IMR-90 (cell line): Measurements from ENCODE around the gene NUDT19. TPM values are rescaled to one million over a fixed set of nuclear protein-coding genes. Genes with fewer than 3 reads are reported as not detected.

Source experiments
- ATAC-seq: fragments of 200-7000 bp; cut with Tn5 transposase; 2 replicates; pipeline ENCODE4 v1.9.1; 2020; ENCODE audit warnings: low read depth, mild to moderate bottlenecking, moderate library complexity
- BruUV-seq: library from RNA; stranded (reverse); fragments of 400-500 nt; replicated peaks from 2 replicates; lab custom pipeline; 2021; lab: Mats Ljungman, UMichigan
- CTCF ChIA-PET: fragments of 300-600 bp; formaldehyde crosslinking; extraction: SDS; loops from one replicate; lab custom pipeline; 2021; ENCODE audit warnings: antibody characterized with exemption; lab: Yijun Ruan, JAX
- POLR2A ChIA-PET: fragments of 300-600 bp; sonication (Branson Sonifier 250); formaldehyde crosslinking; loops from one replicate; lab custom pipeline; 2022; ENCODE audit warnings: antibody characterized with exemption; ENCODE audit not compliant: unreplicated experiment; lab: Charles Lee
- DNase-seq: peaks from one replicate; pipeline ENCODE4 v3.0.0; 2013
- H2AFZ ChIP-seq: replicated peaks from 2 replicates; pipeline ENCODE3; 2013; ENCODE audit warnings: low read length, mild to moderate bottlenecking; ENCODE audit not compliant: poor library complexity
- H2AK5ac ChIP-seq: 2 replicates; pipeline ENCODE4 v1.6.1; 2013; ENCODE audit warnings: low read depth, low read length, inconsistent platforms
- H2AK9ac ChIP-seq: replicated peaks from 2 replicates; pipeline ENCODE3; 2013; ENCODE audit warnings: mild to moderate bottlenecking, low read depth, low read length, moderate library complexity; ENCODE audit not compliant: poor library complexity
- H2BK120ac ChIP-seq: 2 replicates; pipeline ENCODE4 v1.6.1; 2013; ENCODE audit warnings: low read depth, low read length, inconsistent platforms
- H2BK15ac ChIP-seq: 3 replicates; pipeline ENCODE4 v1.6.1; 2013; ENCODE audit warnings: low read depth, low read length, inconsistent platforms
- H2BK20ac ChIP-seq: 2 replicates; pipeline ENCODE4 v1.6.1; 2013; ENCODE audit warnings: low read depth, mild to moderate bottlenecking, inconsistent platforms, low read length, moderate library complexity
- H2BK5ac ChIP-seq: 2 replicates; pipeline ENCODE4 v1.6.1; 2013; ENCODE audit warnings: mild to moderate bottlenecking, low read depth, low read length, inconsistent platforms; ENCODE audit not compliant: poor library complexity, severe bottlenecking
- H3K14ac ChIP-seq: replicated peaks from 2 replicates; pipeline ENCODE4 v1.6.1; 2013; ENCODE audit warnings: low read depth, low read length, inconsistent platforms
- H3K18ac ChIP-seq: 2 replicates; pipeline ENCODE4 v1.6.1; 2013; ENCODE audit warnings: low read depth, low read length, control low read depth
- H3K23ac ChIP-seq: 2 replicates; pipeline ENCODE4 v1.6.1; 2013; ENCODE audit warnings: low read depth, low read length, inconsistent platforms
- H3K27ac ChIP-seq: 2 replicates; pipeline ENCODE4 v1.5.1; 2013; ENCODE audit warnings: mild to moderate bottlenecking, control low read depth, low read length; ENCODE audit not compliant: insufficient read depth
- H3K27me3 ChIP-seq: 2 replicates; pipeline ENCODE4 v1.6.1; 2013; ENCODE audit warnings: low read length; ENCODE audit not compliant: control insufficient read depth, insufficient read depth
- H3K36me3 ChIP-seq: 2 replicates; pipeline ENCODE4 v1.6.1; 2013; ENCODE audit warnings: low read length, mixed read lengths; ENCODE audit not compliant: control insufficient read depth, insufficient read depth
- H3K4ac ChIP-seq: 2 replicates; pipeline ENCODE4 v1.6.1; 2013; ENCODE audit warnings: low read depth, low read length, inconsistent platforms
- H3K4me1 ChIP-seq: 2 replicates; pipeline ENCODE4 v1.6.1; 2013; ENCODE audit warnings: low read length, mixed read lengths; ENCODE audit not compliant: control insufficient read depth, insufficient read depth
- H3K4me2 ChIP-seq: 2 replicates; pipeline ENCODE4 v1.6.1; 2013; ENCODE audit warnings: low read depth, mild to moderate bottlenecking, control low read depth, low read length, moderate library complexity
- H3K4me3 ChIP-seq: 2 replicates; pipeline ENCODE4 v1.5.1; 2013; ENCODE audit warnings: low read depth, mild to moderate bottlenecking, control low read depth, low read length, moderate library complexity; ENCODE audit not compliant: insufficient read depth
- H3K56ac ChIP-seq: 2 replicates; pipeline ENCODE4 v1.6.1; 2013; ENCODE audit warnings: low read length, inconsistent platforms; ENCODE audit not compliant: insufficient read depth; ENCODE audit errors: extremely low read depth
- H3K79me1 ChIP-seq, 2 experiments: 2 replicates each; pipeline ENCODE4 v1.6.1; 2013; ENCODE audit warnings: low read length in 2 of 2, inconsistent platforms in 1 of 2, low read depth in 1 of 2
- H3K9ac ChIP-seq: 2 replicates; pipeline ENCODE4 v1.6.1; 2013; ENCODE audit warnings: low read depth, low read length, control low read depth
- H3K9me1 ChIP-seq: 2 replicates; pipeline ENCODE4 v1.6.1; 2013; ENCODE audit warnings: low read length, inconsistent platforms; ENCODE audit not compliant: insufficient read depth
- H3K9me3 ChIP-seq: 2 replicates; pipeline ENCODE4 v1.6.1; 2013; ENCODE audit warnings: low read length; ENCODE audit not compliant: control insufficient read depth, insufficient read depth
- H4K20me1 ChIP-seq: 2 replicates; pipeline ENCODE4 v1.6.1; 2013; ENCODE audit warnings: low read length, inconsistent platforms; ENCODE audit not compliant: insufficient read depth
- H4K5ac ChIP-seq: 2 replicates; pipeline ENCODE4 v1.6.1; 2013; ENCODE audit warnings: mild to moderate bottlenecking, low read depth, low read length, control low read depth
- H4K8ac ChIP-seq, 2 experiments: 2 replicates each; pipeline ENCODE4 v1.6.1; 2013; ENCODE audit warnings: low read depth in 2 of 2, low read length in 2 of 2, control low read depth in 1 of 2, inconsistent platforms in 1 of 2
- H4K91ac ChIP-seq: 2 replicates; pipeline ENCODE4 v1.6.1; 2013; ENCODE audit warnings: low read depth, low read length, inconsistent platforms; ENCODE audit not compliant: insufficient read depth
- BHLHE40 ChIP-seq: fragments of 150-350 bp; IDR thresholded peaks from 2 replicates; pipeline ENCODE4 v1.6.1; 2016; ENCODE audit warnings: mild to moderate bottlenecking, low read depth, low read length
- CHD1 ChIP-seq: IDR thresholded peaks from 2 replicates; pipeline ENCODE4 v1.6.1; 2012; ENCODE audit warnings: low read depth, low read length, improper control_type of control experiment
- FOS ChIP-seq: fragments of 150-350 bp; IDR thresholded peaks from 2 replicates; pipeline ENCODE4 v1.6.1; 2016; ENCODE audit warnings: low read depth, low read length
- MAFK ChIP-seq: IDR thresholded peaks from 2 replicates; pipeline ENCODE4 v1.6.1; 2012; ENCODE audit warnings: low read depth, low read length, improper control_type of control experiment
- MAZ ChIP-seq: IDR thresholded peaks from 2 replicates; pipeline ENCODE4 v1.6.1; 2012; ENCODE audit warnings: low read depth, mild to moderate bottlenecking, low read length, improper control_type of control experiment, moderate library complexity, borderline replicate concordance
- NFE2L2 ChIP-seq: fragments of 150-350 bp; IDR thresholded peaks from 2 replicates; pipeline ENCODE4 v1.6.1; 2016; ENCODE audit warnings: low read depth, mild to moderate bottlenecking, low read length
- RAD21 ChIP-seq: IDR thresholded peaks from 2 replicates; pipeline ENCODE4 v1.6.1; 2012; ENCODE audit warnings: low read length, improper control_type of control experiment
- RFX5 ChIP-seq: IDR thresholded peaks from 2 replicates; pipeline ENCODE4 v1.8.0; 2012; ENCODE audit warnings: low read depth, mild to moderate bottlenecking, low read length, moderate library complexity
- SMC3 ChIP-seq: fragments of 150-350 bp; IDR thresholded peaks from 2 replicates; pipeline ENCODE4 v1.6.1; 2016; ENCODE audit warnings: low read depth, mild to moderate bottlenecking, antibody characterized with exemption, low read length, moderate library complexity
- WGBS, 2 experiments: methylation state at CpG; one replicate each; pipeline versions ENCODE4 v1.1.5 to v1.1.7; 2013; ENCODE audit warnings: missing lambda C conversion rate in 2 of 2; ENCODE audit not compliant: insufficient read length in 1 of 2; ENCODE audit errors: extremely low coverage in 2 of 2; 5-methylcytosine and 5-hydroxymethylcytosine counted together
- dilution Hi-C: fragments of 300-500 bp; cut with HindIII; formaldehyde crosslinking; loops from one replicate; pipeline ENCODE4 v1.14.3; 2018; ENCODE audit warnings: low sequenced_read_pairs; ENCODE audit not compliant: unreplicated experiment
- in situ Hi-C: fragments of 300-500 bp; cut with MboI; formaldehyde crosslinking; loops from 3 replicates; pipeline ENCODE4 v1.14.3; 2019; ENCODE audit warnings: low sequenced_read_pairs, inconsistent platforms, mixed read lengths
- intact Hi-C: fragments of 100-400 bp; cut with micrococcal nuclease; formaldehyde crosslinking; loops from 2 replicates; pipeline ENCODE4 v1.10.0; 2022
- polyA plus RNA-seq, 3 experiments: library from polyadenylated mRNA; depleted of rRNA; stranded (reverse); fragments of >200 nt; gene quantifications; 2 replicates each; pipeline ENCODE4 v1.2.3, GENCODE V29; 2012; ENCODE audit warnings: low replicate concordance in 1 of 3
- total RNA-seq: library from RNA; depleted of rRNA; stranded (reverse); fragments of >200 nt; gene quantifications from 2 replicates; pipeline ENCODE4 v1.2.3, GENCODE V29; 2012
- TF ChIP-seq, protein P1 (sequence below): conservative IDR thresholded peaks from 2 replicates; pipeline ENCODE4 v1.5.1; 2012; ENCODE audit warnings: mild to moderate bottlenecking, low read depth, low read length, improper control_type of control experiment

Gene NUDT19
- total and polyA plus RNA-seq, 2 of the 4 experiments (the other 2 are of a cell fraction) = 4.1 to 4.5 TPM

DNA sequence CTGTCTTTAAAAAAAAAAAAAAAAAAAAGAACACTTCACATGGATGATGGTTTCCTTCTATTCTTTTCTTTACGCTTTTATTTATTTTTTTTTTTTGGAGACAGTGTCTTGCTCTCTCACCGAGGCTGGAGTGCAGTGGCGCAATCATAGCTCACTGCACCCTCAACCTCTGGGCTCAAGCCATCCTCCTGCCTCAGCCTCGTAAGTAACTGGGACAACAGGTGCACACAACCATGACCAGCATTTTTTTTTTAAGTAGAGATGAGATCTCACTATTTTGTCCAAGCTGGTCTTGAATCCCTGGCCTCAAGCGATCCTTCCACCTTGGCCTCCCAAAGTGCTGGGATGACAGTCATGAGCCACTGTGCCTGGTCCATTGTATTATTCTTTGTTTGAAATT, 41.0 kb upstream of the NUDT19 start:
- H3K36me3 ChIP-seq = peaks cover 24% of the 10 kb centered on the region
- H4K5ac ChIP-seq = no peak overlapping the region
- no peak overlapping the region for H2BK15ac ChIP-seq
- CTCF ChIA-PET = interaction anchor here (1.1 kb wide), 1 partner anchor 13 kb away, joined by 4 read pairs; no protein-coding TSS in a partner anchor
- no peak overlapping the region for H3K9ac ChIP-seq
- no peak for ATAC-seq
- POLR2A ChIA-PET = no interaction called here
- H3K27me3 ChIP-seq = no peaks in the 10 kb centered on the region
- H3K4me1 ChIP-seq = peaks cover 2% of the 10 kb centered on the region; the same call in 1 of the 2 replicates
- no peak overlapping the region for H3K14ac ChIP-seq
- no peak overlapping the region for H2AFZ ChIP-seq
- no peak overlapping the region for H3K4me3 ChIP-seq
- H3K9me3 ChIP-seq = no peaks in the 10 kb centered on the region
- H2BK120ac ChIP-seq = no peak overlapping the region
- H2BK20ac ChIP-seq = no peak overlapping the region
- peaks cover 6 to 36% of the 10 kb centered on the region in 2 experiments; a peak in 2 of 4 replicates for H3K79me1 ChIP-seq
- no CpG with 5 or more reads among the region's 5 CpGs for WGBS, 2 experiments
- in situ Hi-C loops = no loop called here
- dilution Hi-C loops = no loop called here
- H4K20me1 ChIP-seq = no peaks in the 10 kb centered on the region; the same call in 1 of the 2 replicates
- no peak overlapping the region for H3K23ac ChIP-seq
- H3K27ac ChIP-seq = no peak overlapping the region
- H3K4me2 ChIP-seq = no peak overlapping the region
- no peak overlapping the region for H2AK9ac ChIP-seq
- no peak overlapping the region for H4K8ac ChIP-seq
- H4K91ac ChIP-seq = no peak overlapping the region
- no peak overlapping the region for H3K56ac ChIP-seq
- H3K9me1 ChIP-seq = 0 out of 2 replicates have a peak, but pooled peaks cover 5% of the 10 kb centered on the region
- H3K18ac ChIP-seq = no peak overlapping the region
- no TSS peak for BruUV-seq
- no peak for DNase-seq
- no peak overlapping the region for H3K4ac ChIP-seq
- no peak overlapping the region for H2AK5ac ChIP-seq
- intact Hi-C loops = no loop called here
- no peak for TF ChIP-seq FOS
- TF ChIP-seq RFX5 = no peak
- TF ChIP-seq MAZ = no peak
- no peak for TF ChIP-seq NFE2L2
- TF ChIP-seq RAD21 = no peak
- no peak for TF ChIP-seq BHLHE40
- TF ChIP-seq SMC3 = no peak
- no peak for TF ChIP-seq MAFK
- TF ChIP-seq, protein P1, sequence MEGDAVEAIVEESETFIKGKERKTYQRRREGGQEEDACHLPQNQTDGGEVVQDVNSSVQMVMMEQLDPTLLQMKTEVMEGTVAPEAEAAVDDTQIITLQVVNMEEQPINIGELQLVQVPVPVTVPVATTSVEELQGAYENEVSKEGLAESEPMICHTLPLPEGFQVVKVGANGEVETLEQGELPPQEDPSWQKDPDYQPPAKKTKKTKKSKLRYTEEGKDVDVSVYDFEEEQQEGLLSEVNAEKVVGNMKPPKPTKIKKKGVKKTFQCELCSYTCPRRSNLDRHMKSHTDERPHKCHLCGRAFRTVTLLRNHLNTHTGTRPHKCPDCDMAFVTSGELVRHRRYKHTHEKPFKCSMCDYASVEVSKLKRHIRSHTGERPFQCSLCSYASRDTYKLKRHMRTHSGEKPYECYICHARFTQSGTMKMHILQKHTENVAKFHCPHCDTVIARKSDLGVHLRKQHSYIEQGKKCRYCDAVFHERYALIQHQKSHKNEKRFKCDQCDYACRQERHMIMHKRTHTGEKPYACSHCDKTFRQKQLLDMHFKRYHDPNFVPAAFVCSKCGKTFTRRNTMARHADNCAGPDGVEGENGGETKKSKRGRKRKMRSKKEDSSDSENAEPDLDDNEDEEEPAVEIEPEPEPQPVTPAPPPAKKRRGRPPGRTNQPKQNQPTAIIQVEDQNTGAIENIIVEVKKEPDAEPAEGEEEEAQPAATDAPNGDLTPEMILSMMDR = no peak
- no peak for TF ChIP-seq CHD1
- H2BK5ac ChIP-seq = no peak overlapping the region
